GM12878 (cell line): ENCODE results near the gene TDRD9. TPM values are rescaled to one million over a fixed set of nuclear protein-coding genes. Genes with fewer than 3 reads are reported as not detected.

Experiments used
- ATAC-seq: fragments of 200-7000 bp; cut with Tn5 transposase; 3 replicates; pipeline ENCODE4 v1.9.1; 2020; ENCODE audit warnings: mild to moderate bottlenecking, moderate library complexity
- BruUV-seq: library from RNA; stranded (reverse); fragments of 400-500 nt; replicated peaks from 2 replicates; lab custom pipeline; 2021; lab: Mats Ljungman, UMichigan
- CTCF ChIA-PET: fragments of 300-600 bp; sonication (Branson Sonifier 250); formaldehyde crosslinking; extraction: SDS; loops from one replicate; lab custom pipeline; 2021; ENCODE audit warnings: inconsistent platforms; lab: Yijun Ruan, JAX
- POLR2A ChIA-PET: fragments of 350-600 bp; formaldehyde crosslinking; extraction: SDS; loops from one replicate; lab custom pipeline; 2021; ENCODE audit warnings: inconsistent platforms; lab: Charles Lee
- RAD21 ChIA-PET: fragments of 300-600 bp; sonication (Branson Sonifier 250); formaldehyde crosslinking; loops from one replicate; lab custom pipeline; 2023; ENCODE audit warnings: antibody characterized with exemption; ENCODE audit not compliant: unreplicated experiment; lab: Charles Lee
- SMC1A ChIA-PET: fragments of 300-600 bp; sonication (Branson Sonifier 250); formaldehyde crosslinking; loops from one replicate; lab custom pipeline; 2023; ENCODE audit not compliant: unreplicated experiment, uncharacterized antibody; lab: Charles Lee
- DNase-seq: peaks from one replicate; pipeline ENCODE4 v3.0.0-alpha.2; 2011; ENCODE audit warnings: low read depth, low spot score
- FAIRE-seq: peaks from 3 replicates; lab custom pipeline; 2011; peaks lifted over from hg19 to GRCh38; lab: Jason Lieb, UNC
- H2AFZ ChIP-seq: 2 replicates; pipeline ENCODE4 v1.6.0; 2011; ENCODE audit warnings: low read depth, low read length, control low read depth; ENCODE audit not compliant: control insufficient read depth
- H3K27ac ChIP-seq: 2 replicates; pipeline ENCODE4 v1.5.1; 2011; ENCODE audit warnings: control low read depth; ENCODE audit not compliant: control insufficient read depth, insufficient read depth
- H3K27me3 ChIP-seq, 2 experiments: replicated peaks in 1 of 2; 2 replicates each; pipeline versions ENCODE4 v1.6.0 to v1.6.1; 2011; ENCODE audit warnings: low read length in 1 of 2; ENCODE audit not compliant: control insufficient read depth in 2 of 2, insufficient read depth in 2 of 2
- H3K36me3 ChIP-seq, 2 experiments: 2 replicates each; pipeline ENCODE4 v1.5.1; 2011; ENCODE audit warnings: low read length in 1 of 2; ENCODE audit not compliant: control insufficient read depth in 2 of 2, insufficient read depth in 2 of 2
- H3K4me1 ChIP-seq: 2 replicates; pipeline ENCODE4 v1.6.1; 2011; ENCODE audit warnings: mild to moderate bottlenecking, low read length, moderate library complexity, mixed read lengths; ENCODE audit not compliant: control insufficient read depth, insufficient read depth
- H3K4me2 ChIP-seq: 2 replicates; pipeline ENCODE4 v1.6.0; 2011; ENCODE audit warnings: control low read depth; ENCODE audit not compliant: control insufficient read depth, insufficient read depth
- H3K4me3 ChIP-seq: fragments of 200-600 bp; sonication (generic); 2 replicates; pipeline ENCODE4 v1.5.1; 2016
- H3K79me2 ChIP-seq: 2 replicates; pipeline ENCODE4 v1.6.0; 2011; ENCODE audit warnings: low read length; ENCODE audit not compliant: control insufficient read depth, insufficient read depth
- H3K9ac ChIP-seq: 2 replicates; pipeline ENCODE4 v1.8.0; 2011; ENCODE audit warnings: low read length, control low read depth, mixed read lengths; ENCODE audit not compliant: control insufficient read depth, insufficient read depth
- H3K9me3 ChIP-seq: replicated peaks from 3 replicates; pipeline ENCODE4 v1.5.1; 2011; ENCODE audit warnings: mild to moderate bottlenecking, low read length; ENCODE audit not compliant: control insufficient read depth, insufficient read depth
- H4K20me1 ChIP-seq: 2 replicates; pipeline ENCODE4 v1.6.0; 2011; ENCODE audit not compliant: control insufficient read depth, insufficient read depth
- BRCA1 ChIP-seq: IDR thresholded peaks from 2 replicates; pipeline ENCODE4 v1.6.1; 2011; ENCODE audit warnings: low read depth, low read length, improper control_type of control experiment
- CBFB ChIP-seq: IDR thresholded peaks from 2 replicates; pipeline ENCODE4 v1.6.1; 2016; ENCODE audit warnings: antibody characterized with exemption, low read depth
- CHD1 ChIP-seq: IDR thresholded peaks from 2 replicates; pipeline ENCODE4 v1.6.1; 2012; ENCODE audit warnings: low read depth, low read length, improper control_type of control experiment
- EED ChIP-seq: sonication (generic); IDR thresholded peaks from 2 replicates; pipeline ENCODE4 v1.6.1; 2016; ENCODE audit warnings: antibody characterized with exemption, low read depth
- FOXM1 ChIP-seq: IDR thresholded peaks from 2 replicates; pipeline ENCODE4 v1.6.1; 2012; ENCODE audit warnings: low read depth, mild to moderate bottlenecking, inconsistent platforms, low read length, moderate library complexity
- GATAD2B ChIP-seq: fragments of 450-650 bp; conservative IDR thresholded peaks from 2 replicates; pipeline ENCODE4 v1.6.1; 2017; ENCODE audit warnings: low read depth, mild to moderate bottlenecking, moderate library complexity
- MYB ChIP-seq: fragments of 150-350 bp; IDR thresholded peaks from 2 replicates; pipeline ENCODE4 v1.6.1; 2014; ENCODE audit warnings: mild to moderate bottlenecking, low read depth, low read length, borderline replicate concordance
- NFYA ChIP-seq: IDR thresholded peaks from 2 replicates; pipeline ENCODE4 v1.6.1; 2011; ENCODE audit warnings: low read depth, mild to moderate bottlenecking, low read length, improper control_type of control experiment, borderline replicate concordance
- NR2F1 ChIP-seq: fragments of 450-650 bp; conservative IDR thresholded peaks from 2 replicates; pipeline ENCODE4 v1.6.1; 2017; ENCODE audit warnings: mild to moderate bottlenecking
- PAX5 ChIP-seq: IDR thresholded peaks from 2 replicates; pipeline ENCODE4 v1.6.1; 2011; ENCODE audit warnings: low read depth, low read length, borderline replicate concordance
- POLR2AphosphoS2 ChIP-seq: IDR thresholded peaks from 2 replicates; pipeline ENCODE4 v1.6.1; 2011; ENCODE audit warnings: low read depth, mild to moderate bottlenecking, low read length, improper control_type of control experiment, moderate library complexity
- POLR2AphosphoS5 ChIP-seq: IDR thresholded peaks from 2 replicates; pipeline ENCODE4 v1.6.1; 2011; ENCODE audit warnings: mild to moderate bottlenecking, low read length, inconsistent platforms
- RFX5 ChIP-seq: IDR thresholded peaks from 2 replicates; pipeline ENCODE4 v1.6.1; 2011; ENCODE audit warnings: low read depth, low read length, improper control_type of control experiment
- SIX5 ChIP-seq: IDR thresholded peaks from 2 replicates; pipeline ENCODE4 v1.6.1; 2011; ENCODE audit warnings: mild to moderate bottlenecking, low read depth, low read length, moderate library complexity; ENCODE audit not compliant: severe bottlenecking
- SMAD5 ChIP-seq: IDR thresholded peaks from 2 replicates; pipeline ENCODE4 v1.6.1; 2016; ENCODE audit warnings: antibody characterized with exemption, low read depth
- SMARCA5 ChIP-seq: fragments of 450-650 bp; IDR thresholded peaks from 2 replicates; pipeline ENCODE4 v1.6.1; 2017; ENCODE audit warnings: mild to moderate bottlenecking
- STAT1 ChIP-seq: fragments of 450-650 bp; conservative IDR thresholded peaks from 2 replicates; pipeline ENCODE4 v1.6.1; 2014; ENCODE audit warnings: antibody characterized with exemption, mild to moderate bottlenecking
- ZNF622 ChIP-seq: fragments of 450-650 bp; IDR thresholded peaks from 2 replicates; pipeline ENCODE4 v1.6.1; 2017; ENCODE audit warnings: mild to moderate bottlenecking, inconsistent platforms
- WGBS: methylation state at CpG from one replicate; pipeline ENCODE4 v1.1.6; 2016; ENCODE audit warnings: low lambda C conversion rate; ENCODE audit not compliant: insufficient replicate concordance, insufficient coverage; ENCODE audit errors: missing lambda C conversion rate; 5-methylcytosine and 5-hydroxymethylcytosine counted together
- in situ Hi-C: fragments of 300-500 bp; cut with MboI; formaldehyde crosslinking; loops from 9 replicates; pipeline ENCODE4 v1.14.3; 2018; ENCODE audit warnings: mixed read lengths
- intact Hi-C: fragments of 100-400 bp; cut with micrococcal nuclease; formaldehyde crosslinking; loops from one replicate; pipeline ENCODE4 v1.14.2; 2022; ENCODE audit not compliant: unreplicated experiment
- polyA plus RNA-seq, 11 experiments: library from polyadenylated mRNA; depleted of rRNA in 4 of 11; unstranded in 6 of 11; stranded (reverse) in 5 of 11; fragments of >200 nt; fragmentation: Nextera tagmentation in 4 of 11; fragmentation: Illumina TruSeq in 1 of 11; extraction: Ambion mirVana in 4 of 11; extraction: Trizol in 1 of 11; gene quantifications; 1 replicate in 1 of 11; 2 replicates in 10 of 11; pipeline versions ENCODE4 v1.2.1 to v1.2.3, GENCODE V29; 2011 to 2016; ENCODE audit warnings: inconsistent platforms in 2 of 11, missing spikeins in 2 of 11, low read depth in 1 of 11
- total RNA-seq, 4 experiments: library from RNA; depleted of rRNA in 3 of 4; stranded (reverse); fragments of >200 nt in 3 of 4; fragmentation: Illumina TruSeq in 1 of 4; extraction: Trizol in 1 of 4; gene quantifications; 2 replicates each; pipeline versions ENCODE4 v1.2.1 to v1.2.3, GENCODE V29; 2013 to 2021
- TF ChIP-seq, protein P1 (sequence below): fragments of 450-650 bp; formaldehyde crosslinking; IDR thresholded peaks from 2 replicates; pipeline ENCODE4 v1.4.0; 2020; ENCODE audit warnings: mild to moderate bottlenecking, moderate library complexity
- TF ChIP-seq, protein P2 (sequence below): fragments of 450-650 bp; IDR thresholded peaks from 2 replicates; pipeline ENCODE4 v1.6.1; 2016; ENCODE audit warnings: mild to moderate bottlenecking

Gene TDRD9
- total and polyA plus RNA-seq, 10 of the 15 experiments (the other 5 are each of a cell fraction or from before 2014, with no cell fraction given), result 0.12 TPM; not detected in 9

DNA sequence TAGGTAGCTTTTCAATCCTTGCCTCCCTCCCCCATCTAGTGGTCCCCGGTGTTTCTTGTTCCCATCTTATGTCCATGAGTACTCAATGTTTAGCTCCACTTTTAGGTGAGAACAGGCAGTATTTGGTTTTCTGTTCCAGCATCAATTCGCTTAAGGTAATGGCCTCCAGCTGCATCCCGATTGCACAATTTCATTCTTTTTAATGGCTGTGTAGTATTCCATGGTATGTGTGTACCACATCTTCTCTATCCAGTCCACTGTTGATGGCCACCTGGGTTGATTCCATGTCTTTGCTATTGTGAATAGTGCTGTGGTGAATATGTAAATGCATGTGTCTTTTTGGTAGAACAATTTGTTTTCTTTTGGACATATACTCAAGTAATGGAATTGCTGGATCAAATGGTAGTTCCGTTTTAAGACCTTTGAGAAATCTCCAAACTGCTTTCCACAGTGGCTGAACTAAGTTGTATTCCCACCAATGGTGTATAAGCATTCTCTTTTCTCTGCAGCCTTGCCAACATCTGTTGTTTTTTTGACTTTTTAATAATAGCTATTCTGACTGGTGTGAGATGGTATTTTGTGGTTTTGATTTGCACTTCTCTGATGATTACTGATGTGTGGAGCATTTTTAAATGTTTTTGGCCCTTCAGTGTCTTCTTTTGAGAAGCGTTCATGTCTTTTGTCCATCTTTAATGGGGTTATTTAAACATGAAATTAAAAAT lies 123.0 kb downstream of the TDRD9 start:
- no TSS peak for BruUV-seq
- POLR2A ChIA-PET, result no interaction called here
- no peaks in the 10 kb centered on the region for H3K36me3 ChIP-seq
- H3K27me3 ChIP-seq, result peaks cover 0 to 9% of the 10 kb centered on the region in 2 experiments; a peak in 2 of 4 replicates
- TF ChIP-seq GATAD2B, result no peak
- no peak for TF ChIP-seq MYB
- no peak for TF ChIP-seq STAT1
- TF ChIP-seq PAX5, result no peak
- TF ChIP-seq, protein P1, sequence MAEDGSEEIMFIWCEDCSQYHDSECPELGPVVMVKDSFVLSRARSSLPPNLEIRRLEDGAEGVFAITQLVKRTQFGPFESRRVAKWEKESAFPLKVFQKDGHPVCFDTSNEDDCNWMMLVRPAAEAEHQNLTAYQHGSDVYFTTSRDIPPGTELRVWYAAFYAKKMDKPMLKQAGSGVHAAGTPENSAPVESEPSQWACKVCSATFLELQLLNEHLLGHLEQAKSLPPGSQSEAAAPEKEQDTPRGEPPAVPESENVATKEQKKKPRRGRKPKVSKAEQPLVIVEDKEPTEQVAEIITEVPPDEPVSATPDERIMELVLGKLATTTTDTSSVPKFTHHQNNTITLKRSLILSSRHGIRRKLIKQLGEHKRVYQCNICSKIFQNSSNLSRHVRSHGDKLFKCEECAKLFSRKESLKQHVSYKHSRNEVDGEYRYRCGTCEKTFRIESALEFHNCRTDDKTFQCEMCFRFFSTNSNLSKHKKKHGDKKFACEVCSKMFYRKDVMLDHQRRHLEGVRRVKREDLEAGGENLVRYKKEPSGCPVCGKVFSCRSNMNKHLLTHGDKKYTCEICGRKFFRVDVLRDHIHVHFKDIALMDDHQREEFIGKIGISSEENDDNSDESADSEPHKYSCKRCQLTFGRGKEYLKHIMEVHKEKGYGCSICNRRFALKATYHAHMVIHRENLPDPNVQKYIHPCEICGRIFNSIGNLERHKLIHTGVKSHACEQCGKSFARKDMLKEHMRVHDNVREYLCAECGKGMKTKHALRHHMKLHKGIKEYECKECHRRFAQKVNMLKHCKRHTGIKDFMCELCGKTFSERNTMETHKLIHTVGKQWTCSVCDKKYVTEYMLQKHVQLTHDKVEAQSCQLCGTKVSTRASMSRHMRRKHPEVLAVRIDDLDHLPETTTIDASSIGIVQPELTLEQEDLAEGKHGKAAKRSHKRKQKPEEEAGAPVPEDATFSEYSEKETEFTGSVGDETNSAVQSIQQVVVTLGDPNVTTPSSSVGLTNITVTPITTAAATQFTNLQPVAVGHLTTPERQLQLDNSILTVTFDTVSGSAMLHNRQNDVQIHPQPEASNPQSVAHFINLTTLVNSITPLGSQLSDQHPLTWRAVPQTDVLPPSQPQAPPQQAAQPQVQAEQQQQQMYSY (CRISPR knock-in tag), result no peak
- no peak for TF ChIP-seq SMAD5
- TF ChIP-seq SMARCA5, result no peak
- TF ChIP-seq ZNF622, result no peak
- no peak for TF ChIP-seq NR2F1
- TF ChIP-seq RFX5, result no peak
- no peak for TF ChIP-seq EED
- no peak for TF ChIP-seq CHD1
- no peak for TF ChIP-seq NFYA
- TF ChIP-seq, protein P2, sequence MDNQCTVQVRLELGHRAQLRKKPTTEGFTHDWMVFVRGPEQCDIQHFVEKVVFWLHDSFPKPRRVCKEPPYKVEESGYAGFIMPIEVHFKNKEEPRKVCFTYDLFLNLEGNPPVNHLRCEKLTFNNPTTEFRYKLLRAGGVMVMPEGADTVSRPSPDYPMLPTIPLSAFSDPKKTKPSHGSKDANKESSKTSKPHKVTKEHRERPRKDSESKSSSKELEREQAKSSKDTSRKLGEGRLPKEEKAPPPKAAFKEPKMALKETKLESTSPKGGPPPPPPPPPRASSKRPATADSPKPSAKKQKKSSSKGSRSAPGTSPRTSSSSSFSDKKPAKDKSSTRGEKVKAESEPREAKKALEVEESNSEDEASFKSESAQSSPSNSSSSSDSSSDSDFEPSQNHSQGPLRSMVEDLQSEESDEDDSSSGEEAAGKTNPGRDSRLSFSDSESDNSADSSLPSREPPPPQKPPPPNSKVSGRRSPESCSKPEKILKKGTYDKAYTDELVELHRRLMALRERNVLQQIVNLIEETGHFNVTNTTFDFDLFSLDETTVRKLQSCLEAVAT, result no peak
- no peak for TF ChIP-seq SIX5
- TF ChIP-seq BRCA1, result no peak
- TF ChIP-seq POLR2AphosphoS2, result no peak
- TF ChIP-seq POLR2AphosphoS5, result no peak
- no peak for TF ChIP-seq FOXM1
- TF ChIP-seq CBFB, result no peak
- no peak for FAIRE-seq
- DNase-seq, result no peak
- intact Hi-C loops, result no loop called here
- SMC1A ChIA-PET, result no interaction called here
- no peak for ATAC-seq
- in situ Hi-C loops, result no loop called here
- H3K4me1 ChIP-seq, result no peaks in the 10 kb centered on the region; the same call in 1 of the 2 replicates
- no peak overlapping the region for H2AFZ ChIP-seq
- H3K4me3 ChIP-seq, result no peak overlapping the region
- RAD21 ChIA-PET, result no interaction called here
- no peaks in the 10 kb centered on the region for H3K79me2 ChIP-seq
- H3K9ac ChIP-seq, result no peak overlapping the region
- WGBS, result 40% methylated on average over 5 of the region's 5 CpGs
- CTCF ChIA-PET, result interaction anchor here (0.6 to 1.8 kb wide), 3 partner anchors 8 to 243 kb away, joined by 3 to 6 read pairs (median 3); no protein-coding TSS in a partner anchor
- no peaks in the 10 kb centered on the region for H3K9me3 ChIP-seq
- H3K27ac ChIP-seq, result no peak overlapping the region
- no peak overlapping the region for H3K4me2 ChIP-seq
- H4K20me1 ChIP-seq, result no peaks in the 10 kb centered on the region
